IMR-90 (cell line): ENCODE measurements around the gene LDLRAD4. TPM values are rescaled to one million over a fixed set of nuclear protein-coding genes. Genes with fewer than 3 reads are reported as not detected.

Experiments
- ATAC-seq: fragments of 200-7000 bp; cut with Tn5 transposase; 2 replicates; pipeline ENCODE4 v1.9.1; 2020; ENCODE audit warnings: low read depth, mild to moderate bottlenecking, moderate library complexity
- BruUV-seq: library from RNA; stranded (reverse); fragments of 400-500 nt; replicated peaks from 2 replicates; lab custom pipeline; 2021; lab: Mats Ljungman, UMichigan
- CTCF ChIA-PET: fragments of 300-600 bp; formaldehyde crosslinking; extraction: SDS; loops from one replicate; lab custom pipeline; 2021; ENCODE audit warnings: antibody characterized with exemption; lab: Yijun Ruan, JAX
- POLR2A ChIA-PET: fragments of 300-600 bp; sonication (Branson Sonifier 250); formaldehyde crosslinking; loops from one replicate; lab custom pipeline; 2022; ENCODE audit warnings: antibody characterized with exemption; ENCODE audit not compliant: unreplicated experiment; lab: Charles Lee
- DNase-seq: peaks from one replicate; pipeline ENCODE4 v3.0.0; 2013
- H2AFZ ChIP-seq: replicated peaks from 2 replicates; pipeline ENCODE3; 2013; ENCODE audit warnings: low read length, mild to moderate bottlenecking; ENCODE audit not compliant: poor library complexity
- H2AK5ac ChIP-seq: 2 replicates; pipeline ENCODE4 v1.6.1; 2013; ENCODE audit warnings: low read depth, low read length, inconsistent platforms
- H2AK9ac ChIP-seq: replicated peaks from 2 replicates; pipeline ENCODE3; 2013; ENCODE audit warnings: mild to moderate bottlenecking, low read depth, low read length, moderate library complexity; ENCODE audit not compliant: poor library complexity
- H2BK120ac ChIP-seq: 2 replicates; pipeline ENCODE4 v1.6.1; 2013; ENCODE audit warnings: low read depth, low read length, inconsistent platforms
- H2BK15ac ChIP-seq: 3 replicates; pipeline ENCODE4 v1.6.1; 2013; ENCODE audit warnings: low read depth, low read length, inconsistent platforms
- H2BK20ac ChIP-seq: 2 replicates; pipeline ENCODE4 v1.6.1; 2013; ENCODE audit warnings: low read depth, mild to moderate bottlenecking, inconsistent platforms, low read length, moderate library complexity
- H2BK5ac ChIP-seq: 2 replicates; pipeline ENCODE4 v1.6.1; 2013; ENCODE audit warnings: mild to moderate bottlenecking, low read depth, low read length, inconsistent platforms; ENCODE audit not compliant: poor library complexity, severe bottlenecking
- H3K14ac ChIP-seq: replicated peaks from 2 replicates; pipeline ENCODE4 v1.6.1; 2013; ENCODE audit warnings: low read depth, low read length, inconsistent platforms
- H3K18ac ChIP-seq: 2 replicates; pipeline ENCODE4 v1.6.1; 2013; ENCODE audit warnings: low read depth, low read length, control low read depth
- H3K23ac ChIP-seq: 2 replicates; pipeline ENCODE4 v1.6.1; 2013; ENCODE audit warnings: low read depth, low read length, inconsistent platforms
- H3K27ac ChIP-seq: 2 replicates; pipeline ENCODE4 v1.5.1; 2013; ENCODE audit warnings: mild to moderate bottlenecking, control low read depth, low read length; ENCODE audit not compliant: insufficient read depth
- H3K27me3 ChIP-seq: 2 replicates; pipeline ENCODE4 v1.6.1; 2013; ENCODE audit warnings: low read length; ENCODE audit not compliant: control insufficient read depth, insufficient read depth
- H3K36me3 ChIP-seq: 2 replicates; pipeline ENCODE4 v1.6.1; 2013; ENCODE audit warnings: low read length, mixed read lengths; ENCODE audit not compliant: control insufficient read depth, insufficient read depth
- H3K4ac ChIP-seq: 2 replicates; pipeline ENCODE4 v1.6.1; 2013; ENCODE audit warnings: low read depth, low read length, inconsistent platforms
- H3K4me1 ChIP-seq: 2 replicates; pipeline ENCODE4 v1.6.1; 2013; ENCODE audit warnings: low read length, mixed read lengths; ENCODE audit not compliant: control insufficient read depth, insufficient read depth
- H3K4me2 ChIP-seq: 2 replicates; pipeline ENCODE4 v1.6.1; 2013; ENCODE audit warnings: low read depth, mild to moderate bottlenecking, control low read depth, low read length, moderate library complexity
- H3K4me3 ChIP-seq: 2 replicates; pipeline ENCODE4 v1.5.1; 2013; ENCODE audit warnings: low read depth, mild to moderate bottlenecking, control low read depth, low read length, moderate library complexity; ENCODE audit not compliant: insufficient read depth
- H3K56ac ChIP-seq: 2 replicates; pipeline ENCODE4 v1.6.1; 2013; ENCODE audit warnings: low read length, inconsistent platforms; ENCODE audit not compliant: insufficient read depth; ENCODE audit errors: extremely low read depth
- H3K79me1 ChIP-seq, 2 experiments: 2 replicates each; pipeline ENCODE4 v1.6.1; 2013; ENCODE audit warnings: low read length in 2 of 2, inconsistent platforms in 1 of 2, low read depth in 1 of 2
- H3K9ac ChIP-seq: 2 replicates; pipeline ENCODE4 v1.6.1; 2013; ENCODE audit warnings: low read depth, low read length, control low read depth
- H3K9me1 ChIP-seq: 2 replicates; pipeline ENCODE4 v1.6.1; 2013; ENCODE audit warnings: low read length, inconsistent platforms; ENCODE audit not compliant: insufficient read depth
- H3K9me3 ChIP-seq: 2 replicates; pipeline ENCODE4 v1.6.1; 2013; ENCODE audit warnings: low read length; ENCODE audit not compliant: control insufficient read depth, insufficient read depth
- H4K20me1 ChIP-seq: 2 replicates; pipeline ENCODE4 v1.6.1; 2013; ENCODE audit warnings: low read length, inconsistent platforms; ENCODE audit not compliant: insufficient read depth
- H4K5ac ChIP-seq: 2 replicates; pipeline ENCODE4 v1.6.1; 2013; ENCODE audit warnings: mild to moderate bottlenecking, low read depth, low read length, control low read depth
- H4K8ac ChIP-seq, 2 experiments: 2 replicates each; pipeline ENCODE4 v1.6.1; 2013; ENCODE audit warnings: low read depth in 2 of 2, low read length in 2 of 2, control low read depth in 1 of 2, inconsistent platforms in 1 of 2
- H4K91ac ChIP-seq: 2 replicates; pipeline ENCODE4 v1.6.1; 2013; ENCODE audit warnings: low read depth, low read length, inconsistent platforms; ENCODE audit not compliant: insufficient read depth
- BHLHE40 ChIP-seq: fragments of 150-350 bp; IDR thresholded peaks from 2 replicates; pipeline ENCODE4 v1.6.1; 2016; ENCODE audit warnings: mild to moderate bottlenecking, low read depth, low read length
- CEBPB ChIP-seq: IDR thresholded peaks from 2 replicates; pipeline ENCODE4 v1.6.1; 2012; ENCODE audit warnings: low read depth, low read length, improper control_type of control experiment
- CHD1 ChIP-seq: IDR thresholded peaks from 2 replicates; pipeline ENCODE4 v1.6.1; 2012; ENCODE audit warnings: low read depth, low read length, improper control_type of control experiment
- CTCF ChIP-seq: conservative IDR thresholded peaks from 2 replicates; pipeline ENCODE4 v1.5.1; 2012; ENCODE audit warnings: mild to moderate bottlenecking, low read depth, low read length, improper control_type of control experiment
- ELK1 ChIP-seq: fragments of 150-350 bp; IDR thresholded peaks from 2 replicates; pipeline ENCODE4 v1.6.1; 2016; ENCODE audit warnings: low read depth, mild to moderate bottlenecking, low read length, moderate library complexity, borderline replicate concordance
- FOS ChIP-seq: fragments of 150-350 bp; IDR thresholded peaks from 2 replicates; pipeline ENCODE4 v1.6.1; 2016; ENCODE audit warnings: low read depth, low read length
- MAFK ChIP-seq: IDR thresholded peaks from 2 replicates; pipeline ENCODE4 v1.6.1; 2012; ENCODE audit warnings: low read depth, low read length, improper control_type of control experiment
- MAZ ChIP-seq: IDR thresholded peaks from 2 replicates; pipeline ENCODE4 v1.6.1; 2012; ENCODE audit warnings: low read depth, mild to moderate bottlenecking, low read length, improper control_type of control experiment, moderate library complexity, borderline replicate concordance
- MXI1 ChIP-seq: IDR thresholded peaks from 2 replicates; pipeline ENCODE4 v1.6.1; 2012; ENCODE audit warnings: low read depth, mild to moderate bottlenecking, low read length, moderate library complexity, borderline replicate concordance
- NFE2L2 ChIP-seq: fragments of 150-350 bp; IDR thresholded peaks from 2 replicates; pipeline ENCODE4 v1.6.1; 2016; ENCODE audit warnings: low read depth, mild to moderate bottlenecking, low read length
- POLR2A ChIP-seq: IDR thresholded peaks from 2 replicates; pipeline ENCODE4 v1.6.1; 2012; ENCODE audit warnings: mild to moderate bottlenecking, low read depth, low read length
- RAD21 ChIP-seq: IDR thresholded peaks from 2 replicates; pipeline ENCODE4 v1.6.1; 2012; ENCODE audit warnings: low read length, improper control_type of control experiment
- RCOR1 ChIP-seq: IDR thresholded peaks from 2 replicates; pipeline ENCODE4 v1.6.1; 2012; ENCODE audit warnings: mild to moderate bottlenecking, low read length, improper control_type of control experiment; ENCODE audit not compliant: insufficient replicate concordance
- RFX5 ChIP-seq: IDR thresholded peaks from 2 replicates; pipeline ENCODE4 v1.8.0; 2012; ENCODE audit warnings: low read depth, mild to moderate bottlenecking, low read length, moderate library complexity
- SMC3 ChIP-seq: fragments of 150-350 bp; IDR thresholded peaks from 2 replicates; pipeline ENCODE4 v1.6.1; 2016; ENCODE audit warnings: low read depth, mild to moderate bottlenecking, antibody characterized with exemption, low read length, moderate library complexity
- USF2 ChIP-seq: fragments of 150-350 bp; IDR thresholded peaks from 2 replicates; pipeline ENCODE4 v1.6.1; 2017; ENCODE audit warnings: mild to moderate bottlenecking, antibody characterized with exemption, low read length, low read depth
- WGBS, 2 experiments: methylation state at CpG; one replicate each; pipeline versions ENCODE4 v1.1.5 to v1.1.7; 2013; ENCODE audit warnings: missing lambda C conversion rate in 2 of 2; ENCODE audit not compliant: insufficient read length in 1 of 2; ENCODE audit errors: extremely low coverage in 2 of 2; 5-methylcytosine and 5-hydroxymethylcytosine counted together
- dilution Hi-C: fragments of 300-500 bp; cut with HindIII; formaldehyde crosslinking; loops from one replicate; pipeline ENCODE4 v1.14.3; 2018; ENCODE audit warnings: low sequenced_read_pairs; ENCODE audit not compliant: unreplicated experiment
- in situ Hi-C: fragments of 300-500 bp; cut with MboI; formaldehyde crosslinking; loops from 3 replicates; pipeline ENCODE4 v1.14.3; 2019; ENCODE audit warnings: low sequenced_read_pairs, inconsistent platforms, mixed read lengths
- intact Hi-C: fragments of 100-400 bp; cut with micrococcal nuclease; formaldehyde crosslinking; loops from 2 replicates; pipeline ENCODE4 v1.10.0; 2022
- polyA plus RNA-seq, 3 experiments: library from polyadenylated mRNA; depleted of rRNA; stranded (reverse); fragments of >200 nt; gene quantifications; 2 replicates each; pipeline ENCODE4 v1.2.3, GENCODE V29; 2012; ENCODE audit warnings: low replicate concordance in 1 of 3
- total RNA-seq: library from RNA; depleted of rRNA; stranded (reverse); fragments of >200 nt; gene quantifications from 2 replicates; pipeline ENCODE4 v1.2.3, GENCODE V29; 2012

The LDLRAD4 gene
- total and polyA plus RNA-seq, 2 of the 4 experiments (the other 2 are of a cell fraction) = not detected

- dilution Hi-C loops (no loop called here), intact Hi-C loops (no loop called here), in situ Hi-C loops (no loop called here)
- no peak overlapping the region for H3K4ac ChIP-seq
- H3K4me3 ChIP-seq = no peak overlapping the region
- no TSS peak for BruUV-seq
- H2BK15ac ChIP-seq = no peak overlapping the region
- no peaks in the 10 kb centered on the region; the same call in 1 of the 2 replicates for H3K9me3 ChIP-seq
- no peak overlapping the region for H4K91ac ChIP-seq
- DNase-seq (no peak), ATAC-seq (no peak)
- no peaks in the 10 kb centered on the region for H3K9me1 ChIP-seq
- no peak overlapping the region for H4K5ac ChIP-seq
- POLR2A ChIA-PET = no interaction called here
- H4K8ac ChIP-seq = no peak overlapping the region
- no peak overlapping the region for H2AK5ac ChIP-seq
- no peak overlapping the region for H2AFZ ChIP-seq
- no peaks in the 10 kb centered on the region for H3K79me1 ChIP-seq
- no peak overlapping the region for H3K27ac ChIP-seq
- CTCF ChIA-PET = no interaction called here
- WGBS, 2 experiments = 28% methylated on average over 2 of the region's 7 CpGs; no CpG with 5 or more reads in 1 of the 2 experiments
- H3K27me3 ChIP-seq = no peaks in the 10 kb centered on the region; the same call in 1 of the 2 replicates
- no peaks in the 10 kb centered on the region for H3K36me3 ChIP-seq
- no peak overlapping the region for H3K14ac ChIP-seq
- no peaks in the 10 kb centered on the region for H3K4me1 ChIP-seq
- H3K4me2 ChIP-seq = no peak overlapping the region
- no peak overlapping the region for H2BK5ac ChIP-seq
- H3K18ac ChIP-seq = no peak overlapping the region
- no peak overlapping the region for H2AK9ac ChIP-seq
- H4K20me1 ChIP-seq = no peaks in the 10 kb centered on the region
- no peak overlapping the region for H2BK120ac ChIP-seq
- no peak overlapping the region for H2BK20ac ChIP-seq
- no peak overlapping the region for H3K9ac ChIP-seq
- TF ChIP-seq CHD1 (no peak), FOS (no peak), USF2 (no peak), MAFK (no peak), SMC3 (no peak), ELK1 (no peak), RAD21 (no peak), MAZ (no peak), POLR2A (no peak), RCOR1 (no peak), RFX5 (no peak), MXI1 (no peak), CEBPB (no peak), NFE2L2 (no peak), CTCF (no peak), BHLHE40 (no peak)
- H3K56ac ChIP-seq = no peak overlapping the region
- H3K23ac ChIP-seq = no peak overlapping the region
Observed at GRCh38 chr18:13291745-13292447, 73.3 kb downstream of the LDLRAD4 start.
